H9 (cell line): ENCODE results near the gene EEF1A1. TPM values are rescaled to one million over a fixed set of nuclear protein-coding genes. Genes with fewer than 3 reads are reported as not detected.

ENCODE experiments used
- DNase-seq: peaks from one replicate; pipeline ENCODE4 v3.0.0-alpha.2; 2017
- H2AFZ ChIP-seq: one replicate; pipeline ENCODE4 v1.6.1; 2013; ENCODE audit warnings: mild to moderate bottlenecking, low read length, control low read depth, moderate library complexity
- H2AK5ac ChIP-seq: 2 replicates; pipeline ENCODE4 v1.6.1; 2013; ENCODE audit warnings: low read length, control low read depth, mixed read lengths; ENCODE audit not compliant: insufficient read length
- H2BK120ac ChIP-seq: one replicate; pipeline ENCODE4 v1.6.1; 2013; ENCODE audit warnings: low read depth, mild to moderate bottlenecking, low read length, control low read depth, inconsistent platforms; ENCODE audit not compliant: poor library complexity, severe bottlenecking
- H2BK12ac ChIP-seq: 2 replicates; pipeline ENCODE4 v1.6.1; 2013; ENCODE audit warnings: low read length, control low read depth, mixed read lengths, low read depth; ENCODE audit not compliant: insufficient read length
- H2BK15ac ChIP-seq: 2 replicates; pipeline ENCODE4 v1.6.1; 2013; ENCODE audit warnings: low read depth, low read length, control low read depth
- H2BK20ac ChIP-seq: one replicate; pipeline ENCODE4 v1.6.1; 2013; ENCODE audit warnings: low read depth, mild to moderate bottlenecking, low read length, control low read depth, inconsistent platforms; ENCODE audit not compliant: poor library complexity, severe bottlenecking
- H2BK5ac ChIP-seq: 2 replicates; pipeline ENCODE4 v1.6.1; 2013; ENCODE audit warnings: low read length, control low read depth, mixed read lengths; ENCODE audit not compliant: insufficient read length
- H3K14ac ChIP-seq: 2 replicates; pipeline ENCODE4 v1.6.1; 2013; ENCODE audit warnings: low read length, control low read depth; ENCODE audit not compliant: insufficient read depth
- H3K18ac ChIP-seq: 2 replicates; pipeline ENCODE4 v1.6.1; 2013; ENCODE audit warnings: low read depth, mild to moderate bottlenecking, mixed read lengths, low read length, control low read depth; ENCODE audit not compliant: insufficient read length
- H3K23ac ChIP-seq: 2 replicates; pipeline ENCODE4 v1.6.1; 2013; ENCODE audit warnings: low read length, control low read depth, mixed read lengths, low read depth; ENCODE audit not compliant: insufficient read length
- H3K23me2 ChIP-seq: 2 replicates; pipeline ENCODE4 v1.6.1; 2013; ENCODE audit warnings: low read depth, mild to moderate bottlenecking, mixed read lengths, low read length, control low read depth; ENCODE audit not compliant: insufficient read length, poor library complexity, severe bottlenecking
- H3K27ac ChIP-seq: 2 replicates; pipeline ENCODE4 v1.5.1; 2013; ENCODE audit warnings: low read length, control low read depth, mixed read lengths, low read depth; ENCODE audit not compliant: insufficient read length
- H3K27me3 ChIP-seq: 2 replicates; pipeline ENCODE4 v1.6.1; 2013; ENCODE audit warnings: low read length, control low read depth, inconsistent platforms; ENCODE audit not compliant: insufficient read depth
- H3K4ac ChIP-seq: 2 replicates; pipeline ENCODE4 v1.6.1; 2013; ENCODE audit warnings: low read depth, mild to moderate bottlenecking, control low read depth, inconsistent platforms, low read length, moderate library complexity
- H3K4me1 ChIP-seq: 2 replicates; pipeline ENCODE4 v1.6.1; 2013; ENCODE audit warnings: low read length, control low read depth, inconsistent platforms; ENCODE audit not compliant: insufficient read depth
- H3K4me2 ChIP-seq: 2 replicates; pipeline ENCODE4 v1.6.1; 2013; ENCODE audit warnings: low read length, control low read depth, mixed read lengths; ENCODE audit not compliant: insufficient read length, insufficient read depth
- H3K56ac ChIP-seq: 2 replicates; pipeline ENCODE4 v1.6.1; 2013; ENCODE audit warnings: low read depth, mild to moderate bottlenecking, mixed read lengths, low read length, control low read depth; ENCODE audit not compliant: insufficient read length
- H3K79me1 ChIP-seq: 2 replicates; pipeline ENCODE4 v1.6.1; 2013; ENCODE audit warnings: low read depth, mild to moderate bottlenecking, moderate library complexity, low read length, control low read depth, inconsistent platforms; ENCODE audit not compliant: insufficient read depth, poor library complexity, severe bottlenecking
- H3K79me2 ChIP-seq: 2 replicates; pipeline ENCODE4 v1.6.1; 2013; ENCODE audit warnings: low read length, control low read depth, inconsistent platforms; ENCODE audit not compliant: insufficient read depth
- H3K9ac ChIP-seq: 2 replicates; pipeline ENCODE4 v1.6.1; 2013; ENCODE audit warnings: low read length, control low read depth, mixed read lengths; ENCODE audit not compliant: insufficient read length; ENCODE audit errors: extremely low read depth
- H3K9me3 ChIP-seq: one replicate; pipeline ENCODE4 v1.6.1; 2013; ENCODE audit warnings: low read depth, low read length, inconsistent platforms; ENCODE audit not compliant: control insufficient read depth
- H3T11ph ChIP-seq: one replicate; pipeline ENCODE4 v1.6.1; 2013; ENCODE audit warnings: mild to moderate bottlenecking, low read length, control low read depth, inconsistent platforms
- H4K20me1 ChIP-seq: one replicate; pipeline ENCODE4 v1.6.1; 2013; ENCODE audit not compliant: control insufficient read depth, insufficient read length, insufficient read depth
- H4K5ac ChIP-seq: 2 replicates; pipeline ENCODE4 v1.6.1; 2013; ENCODE audit warnings: low read depth, mild to moderate bottlenecking, mixed read lengths, low read length, control low read depth; ENCODE audit not compliant: insufficient read length
- H4K8ac ChIP-seq: replicated peaks from 2 replicates; pipeline ENCODE4 v1.6.1; 2013; ENCODE audit warnings: low read length, control low read depth, mixed read lengths, low read depth; ENCODE audit not compliant: insufficient read length
- H4K91ac ChIP-seq: 2 replicates; pipeline ENCODE4 v1.6.1; 2013; ENCODE audit warnings: low read depth, mild to moderate bottlenecking, moderate library complexity, mixed read lengths, low read length, control low read depth; ENCODE audit not compliant: insufficient read length
- H3K27ac Mint-ChIP-seq, 3 experiments: 2 replicates in 2 of 3; 3 replicates in 1 of 3; pipeline ENCODE4 v1.8.0; 2020 to 2021; ENCODE audit warnings: mixed read lengths in 3 of 3, mild to moderate bottlenecking in 1 of 3, moderate library complexity in 1 of 3
- H3K27me3 Mint-ChIP-seq: 2 replicates; pipeline ENCODE4 v1.8.0; 2021; ENCODE audit warnings: low read depth, mild to moderate bottlenecking, moderate library complexity, mixed read lengths
- H3K36me3 Mint-ChIP-seq, 3 experiments: 2 replicates in 2 of 3; 3 replicates in 1 of 3; pipeline ENCODE4 v1.8.0; 2020 to 2021; ENCODE audit warnings: low read depth in 3 of 3, mixed read lengths in 3 of 3; ENCODE audit not compliant: insufficient read depth in 1 of 3
- H3K4me1 Mint-ChIP-seq, 2 experiments: 2 replicates each; pipeline ENCODE4 v1.8.0; 2020; ENCODE audit warnings: mixed read lengths in 2 of 2
- H3K4me3 Mint-ChIP-seq, 2 experiments: 2 replicates in 1 of 2; 3 replicates in 1 of 2; pipeline ENCODE4 v1.8.0; 2020 to 2021; ENCODE audit warnings: mild to moderate bottlenecking in 2 of 2, mixed read lengths in 2 of 2, moderate library complexity in 1 of 2
- H3K9me3 Mint-ChIP-seq, 2 experiments: 2 replicates in 1 of 2; 3 replicates in 1 of 2; pipeline ENCODE4 v1.8.0; 2020; ENCODE audit warnings: mild to moderate bottlenecking in 2 of 2, mixed read lengths in 2 of 2, moderate library complexity in 1 of 2
- WGBS: extraction: QIAGEN DNeasy Blood & Tissue Kit; methylation state at CpG from one replicate; pipeline ENCODE4 v1.1.7; 2013; ENCODE audit warnings: missing lambda C conversion rate, low lambda C conversion rate, mixed read lengths; ENCODE audit not compliant: insufficient read length; ENCODE audit errors: extremely low coverage; 5-methylcytosine and 5-hydroxymethylcytosine counted together
- total RNA-seq: library from RNA; stranded (reverse); gene quantifications from 2 replicates; pipeline ENCODE4 v1.2.1, GENCODE V29; 2021
- TF ChIP-seq, protein P1 (sequence below): fragments of 200-600 bp; sonication (generic); conservative IDR thresholded peaks from 3 replicates; pipeline ENCODE4 v1.8.0; 2021; ENCODE audit warnings: antibody characterized with exemption, mild to moderate bottlenecking

Gene EEF1A1
- total RNA-seq, 1 experiment from 2014 or later = 13,057 TPM

DNA sequence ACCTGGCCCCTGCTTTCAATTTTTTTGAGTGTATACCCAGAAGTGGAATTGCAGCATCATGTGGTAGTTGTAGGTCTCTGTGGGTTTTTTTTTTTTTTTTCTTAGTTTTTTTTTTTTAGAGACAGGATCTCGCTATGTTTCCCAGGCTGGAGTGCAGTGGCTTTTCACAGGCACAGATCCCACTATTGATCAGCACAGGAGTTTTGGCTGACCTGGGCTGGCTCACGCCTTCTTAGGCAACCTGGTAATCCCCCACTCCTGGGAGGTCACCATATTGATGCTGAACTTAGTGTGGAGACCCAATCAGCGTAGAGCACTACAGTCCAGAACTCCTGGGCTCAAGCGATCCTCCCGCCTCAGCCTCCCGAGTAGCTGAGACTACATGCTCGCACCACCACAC, 33.4 kb downstream of the EEF1A1 start:
- H4K5ac ChIP-seq = no peak overlapping the region
- no peak overlapping the region for H2BK120ac ChIP-seq
- H4K8ac ChIP-seq = no peak overlapping the region
- no peaks in the 10 kb centered on the region for H3K4me1 Mint-ChIP-seq
- no peak overlapping the region for H3K23ac ChIP-seq
- peaks cover 0 to 2% of the 10 kb centered on the region in 2 experiments; a peak in 4 of 5 replicates for H3K9me3 Mint-ChIP-seq
- no peak overlapping the region for H4K91ac ChIP-seq
- no peaks in the 10 kb centered on the region for H3K79me1 ChIP-seq
- H3K4me3 Mint-ChIP-seq = no peak overlapping the region
- no peaks in the 10 kb centered on the region for H3K79me2 ChIP-seq
- H2BK20ac ChIP-seq = no peak overlapping the region
- H2BK15ac ChIP-seq = no peak overlapping the region
- no peak overlapping the region for H2AFZ ChIP-seq
- no CpG with 5 or more reads among the region's 7 CpGs for WGBS
- no peak for DNase-seq
- H3K27ac ChIP-seq = no peak overlapping the region
- no peaks in the 10 kb centered on the region for H3K9me3 ChIP-seq
- no peak overlapping the region for H2BK12ac ChIP-seq
- H3K56ac ChIP-seq = no peak overlapping the region
- TF ChIP-seq, protein P1, sequence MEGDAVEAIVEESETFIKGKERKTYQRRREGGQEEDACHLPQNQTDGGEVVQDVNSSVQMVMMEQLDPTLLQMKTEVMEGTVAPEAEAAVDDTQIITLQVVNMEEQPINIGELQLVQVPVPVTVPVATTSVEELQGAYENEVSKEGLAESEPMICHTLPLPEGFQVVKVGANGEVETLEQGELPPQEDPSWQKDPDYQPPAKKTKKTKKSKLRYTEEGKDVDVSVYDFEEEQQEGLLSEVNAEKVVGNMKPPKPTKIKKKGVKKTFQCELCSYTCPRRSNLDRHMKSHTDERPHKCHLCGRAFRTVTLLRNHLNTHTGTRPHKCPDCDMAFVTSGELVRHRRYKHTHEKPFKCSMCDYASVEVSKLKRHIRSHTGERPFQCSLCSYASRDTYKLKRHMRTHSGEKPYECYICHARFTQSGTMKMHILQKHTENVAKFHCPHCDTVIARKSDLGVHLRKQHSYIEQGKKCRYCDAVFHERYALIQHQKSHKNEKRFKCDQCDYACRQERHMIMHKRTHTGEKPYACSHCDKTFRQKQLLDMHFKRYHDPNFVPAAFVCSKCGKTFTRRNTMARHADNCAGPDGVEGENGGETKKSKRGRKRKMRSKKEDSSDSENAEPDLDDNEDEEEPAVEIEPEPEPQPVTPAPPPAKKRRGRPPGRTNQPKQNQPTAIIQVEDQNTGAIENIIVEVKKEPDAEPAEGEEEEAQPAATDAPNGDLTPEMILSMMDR = no peak
- no peaks in the 10 kb centered on the region for H3K23me2 ChIP-seq
- no peak overlapping the region for H3K4ac ChIP-seq
- no peak overlapping the region for H3T11ph ChIP-seq
- H3K27me3 ChIP-seq = no peaks in the 10 kb centered on the region
- H3K4me1 ChIP-seq = no peaks in the 10 kb centered on the region
- no peak overlapping the region for H2BK5ac ChIP-seq
- peaks cover 41 to 81% (median 58%) of the 10 kb centered on the region in 3 experiments for H3K36me3 Mint-ChIP-seq
- H3K27ac Mint-ChIP-seq = no peak overlapping the region
- H3K27me3 Mint-ChIP-seq = no peaks in the 10 kb centered on the region
- H3K4me2 ChIP-seq = no peak overlapping the region
- H3K18ac ChIP-seq = no peak overlapping the region
- H3K14ac ChIP-seq = no peak overlapping the region
- no peaks in the 10 kb centered on the region for H4K20me1 ChIP-seq
- H3K9ac ChIP-seq = no peak overlapping the region
- H2AK5ac ChIP-seq = no peak overlapping the region
